ENCODE data around the gene SIPA1.

The SIPA1 gene

DNA sequence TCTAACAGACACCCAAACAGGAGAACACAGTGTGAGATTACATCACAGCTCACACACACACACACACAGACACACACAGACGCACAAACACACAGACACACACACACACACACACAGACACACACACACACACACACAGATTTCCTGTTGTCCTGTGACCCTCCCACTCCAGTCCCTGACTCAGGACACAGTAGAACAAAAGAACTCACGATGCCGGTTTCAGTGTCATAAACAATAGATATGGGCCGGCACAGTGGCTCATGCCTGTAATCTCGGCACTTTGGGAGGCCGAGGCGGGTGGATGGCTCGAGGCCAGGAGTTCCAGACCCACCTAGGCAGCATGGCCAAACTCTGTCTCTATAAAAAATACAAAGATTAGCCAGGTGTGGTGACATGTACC lies 60.3 kb downstream of the SIPA1 start:
- no peak for DNase-seq (ENCODE audit: extremely low read depth in 1 of 2, low read depth in 1 of 2)

DNA sequence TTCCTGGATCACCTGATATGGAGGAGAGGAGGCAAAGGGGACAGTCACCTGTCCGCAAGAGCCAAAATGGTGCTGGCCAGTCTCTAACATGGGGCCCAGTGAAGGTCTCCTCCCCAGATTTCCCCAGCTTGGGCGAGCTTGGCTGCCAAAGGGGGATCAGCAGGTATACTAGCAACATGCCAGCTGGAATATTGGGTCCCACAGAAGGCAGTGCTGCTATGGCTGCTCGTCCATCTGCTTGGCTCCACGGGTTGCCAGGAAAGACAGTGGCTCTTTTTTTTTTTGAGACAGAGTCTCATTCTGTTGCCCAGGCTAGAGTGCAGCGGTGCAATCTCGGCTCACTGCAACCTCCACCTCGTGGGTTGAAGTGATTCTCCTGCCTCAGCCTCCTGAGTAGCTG lies 61.4 kb downstream of the SIPA1 start:
- DNase-seq (ENCODE audit: extremely low read depth in 1 of 2, low read depth in 1 of 2): no peak

DNA sequence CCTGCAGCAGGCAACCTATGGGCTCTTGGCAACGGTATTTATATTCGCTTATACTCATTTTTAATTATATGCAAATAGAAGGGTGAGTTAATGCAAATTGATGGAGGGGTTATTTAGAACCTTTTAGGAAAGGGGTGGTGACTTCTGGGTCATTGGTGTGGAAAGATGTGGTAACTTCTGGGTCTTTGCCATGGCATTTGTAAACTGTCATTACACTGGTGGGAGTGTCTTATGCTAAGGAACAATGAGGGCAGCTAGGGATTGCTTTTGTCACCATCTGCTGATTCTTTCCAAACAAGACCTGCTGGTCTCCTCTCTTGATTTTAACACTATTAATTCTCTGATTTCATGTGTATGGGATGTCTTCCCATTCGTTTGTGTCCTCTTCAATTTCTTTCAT lies 62.5 kb downstream of the SIPA1 start:
- DNase-seq (ENCODE audit: extremely low read depth in 1 of 2, low read depth in 1 of 2): no peak
